NOMO-1 (cell line): ENCODE data around the gene PIK3CA.
"Not testable (repeated sequence)": the region's sequence is repeated elsewhere in the genome, so short reads cannot be mapped to it uniquely, and the experiment has no call there.

Experiments used
- DNase-seq, 2 experiments: peaks; one replicate each; lab custom pipeline; 2025; ENCODE audit not compliant: unreplicated experiment in 2 of 2; lab: John Stamatoyannopoulos, UW

PIK3CA gene

DNA sequence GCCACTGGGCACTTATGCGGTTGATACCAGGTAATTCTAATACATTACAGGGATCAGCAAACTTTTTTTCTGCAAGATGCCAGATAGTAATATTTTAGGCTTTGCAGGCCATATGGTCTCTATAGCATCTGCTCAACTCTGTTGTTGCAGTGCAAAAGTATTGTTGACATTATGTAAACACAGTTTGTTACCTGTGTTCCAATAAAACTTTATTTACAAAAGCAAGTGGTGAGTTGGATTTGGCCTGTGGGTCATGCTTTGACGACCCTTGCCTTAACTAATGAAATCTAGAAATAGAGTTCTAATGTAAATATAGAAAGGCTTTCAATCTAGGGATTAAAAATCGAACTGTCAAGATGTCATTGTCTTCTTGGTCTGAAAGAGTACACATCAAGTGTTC lies 44.4 kb downstream of the PIK3CA start:
- no peak for DNase-seq

DNA sequence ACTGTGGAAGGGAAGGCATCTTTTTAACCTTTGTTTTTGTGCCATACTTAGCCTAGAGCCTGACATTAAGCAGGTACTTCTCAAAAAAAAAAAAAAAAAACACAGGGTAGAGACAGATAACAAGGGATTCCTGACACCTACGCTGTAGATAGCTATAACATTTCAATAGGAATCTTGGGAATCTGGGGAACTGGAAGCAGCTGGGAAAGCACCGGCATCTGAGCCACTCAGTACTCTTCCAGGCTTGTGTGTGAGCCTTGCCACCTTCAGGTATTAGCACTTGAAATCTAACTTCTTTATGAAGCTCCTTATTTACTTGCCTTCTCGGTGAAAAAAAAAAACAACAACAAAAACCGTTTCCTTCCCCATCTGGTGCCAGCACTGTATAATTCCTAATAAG lies 46.8 kb downstream of the PIK3CA start:
- no peak for DNase-seq

DNA sequence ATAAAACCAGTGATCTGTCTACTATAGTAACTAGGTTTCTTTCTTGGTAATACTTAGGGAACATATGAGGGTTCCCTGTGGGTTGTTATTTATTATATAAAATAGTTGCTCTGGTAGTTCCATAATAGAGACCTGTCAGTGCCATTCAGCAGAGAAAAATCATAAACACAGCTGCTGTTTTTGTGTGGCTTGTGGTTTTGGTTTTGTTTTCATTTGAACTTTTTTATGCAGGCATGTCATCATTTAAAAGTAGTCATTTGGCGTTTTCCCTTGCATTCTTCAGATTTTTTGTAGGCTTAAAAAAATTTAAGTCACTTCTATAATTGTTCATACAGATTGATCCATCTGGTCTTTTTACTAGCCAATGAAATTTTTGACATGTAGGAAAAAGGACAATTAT lies 47.9 kb downstream of the PIK3CA start:
- DNase-seq, result no peak

DNA sequence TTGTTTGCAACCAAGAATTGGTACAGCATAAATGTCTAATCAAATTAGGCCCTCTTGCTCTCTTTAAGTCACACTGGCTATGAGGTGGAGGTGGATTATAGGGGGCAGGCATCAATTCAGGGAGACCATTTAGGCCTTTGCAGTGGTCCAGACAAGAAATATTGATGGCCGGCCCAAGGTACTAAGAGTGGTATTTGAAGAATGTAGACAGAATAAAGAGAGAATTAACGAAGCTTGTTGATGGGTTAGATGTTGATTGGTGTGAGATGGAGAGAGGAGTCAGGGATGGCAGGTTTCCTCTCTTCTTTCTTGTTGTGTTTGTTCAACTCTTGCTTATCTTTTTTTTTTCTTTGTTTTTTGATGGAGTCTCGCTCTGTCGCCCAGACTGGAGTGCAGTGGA lies 48.5 kb downstream of the PIK3CA start:
- no peak for DNase-seq

DNA sequence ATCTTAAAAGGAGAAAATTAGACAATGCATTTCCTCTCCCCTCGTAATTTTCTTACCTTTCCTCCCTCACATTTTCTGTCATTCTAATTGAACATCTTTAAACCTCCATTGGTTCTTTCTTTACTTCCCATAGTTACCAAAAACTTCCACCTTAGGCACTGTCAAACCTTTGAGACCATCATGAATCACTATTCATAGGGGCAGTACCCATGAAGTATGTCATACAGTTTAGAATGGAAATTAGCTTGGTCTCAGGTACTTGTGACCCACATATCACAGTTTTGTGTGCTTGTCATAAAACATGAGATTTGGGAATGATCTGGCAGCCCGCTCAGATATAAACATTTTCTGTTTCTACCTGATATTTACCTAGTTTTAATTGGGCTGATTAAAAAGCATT lies 52.6 kb downstream of the PIK3CA start:
- DNase-seq, result no peak

DNA sequence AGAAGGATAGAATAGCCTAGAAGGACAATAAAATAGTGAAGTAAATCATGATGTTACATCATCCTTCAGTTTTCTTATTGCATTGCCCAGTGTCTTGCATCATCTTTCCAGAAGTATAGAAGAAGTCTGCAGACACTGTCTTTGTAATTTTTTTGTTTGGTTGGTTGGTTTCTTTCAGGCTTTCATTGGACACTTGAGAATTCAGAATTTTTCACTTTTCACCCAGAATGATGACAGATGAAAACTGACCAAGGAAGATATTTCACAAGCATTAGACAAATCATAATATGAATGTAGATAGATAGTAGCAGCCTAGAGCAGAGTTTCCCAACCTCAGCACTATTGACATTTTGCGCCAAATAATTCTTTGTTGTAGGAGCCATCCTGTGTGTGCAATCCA lies 67.4 kb downstream of the PIK3CA start:
- peak in 1 of 2 experiments; percentile 22 for DNase-seq

DNA sequence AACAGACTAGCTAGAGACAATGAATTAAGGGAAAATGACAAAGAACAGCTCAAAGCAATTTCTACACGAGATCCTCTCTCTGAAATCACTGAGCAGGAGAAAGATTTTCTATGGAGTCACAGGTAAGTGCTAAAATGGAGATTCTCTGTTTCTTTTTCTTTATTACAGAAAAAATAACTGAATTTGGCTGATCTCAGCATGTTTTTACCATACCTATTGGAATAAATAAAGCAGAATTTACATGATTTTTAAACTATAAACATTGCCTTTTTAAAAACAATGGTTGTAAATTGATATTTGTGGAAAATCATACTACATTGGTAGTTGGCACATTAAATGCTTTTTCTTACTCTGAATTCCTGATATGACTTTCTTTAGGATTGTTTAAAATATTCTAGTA lies 70.1 kb downstream of the PIK3CA start:
- DNase-seq, result not testable (repeated sequence)

DNA sequence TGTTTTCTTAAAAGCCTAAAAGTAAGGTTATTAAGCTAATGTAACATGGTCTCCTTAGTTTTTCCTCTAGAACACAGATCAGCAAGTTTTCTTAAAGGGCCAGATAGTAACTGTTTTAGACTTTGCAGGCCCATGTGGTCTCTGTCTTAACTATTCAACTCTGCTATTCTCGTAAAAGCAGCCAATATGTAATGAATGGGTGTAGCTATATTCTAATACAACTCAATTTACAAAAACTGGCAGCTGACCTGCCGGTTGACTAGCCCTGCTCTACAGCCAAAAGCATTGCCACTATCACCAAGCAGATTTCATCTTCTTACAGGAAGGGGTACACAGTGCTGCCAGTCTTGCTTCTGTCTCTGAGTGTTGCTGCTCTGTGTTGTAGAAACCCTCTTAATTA lies 75.4 kb downstream of the PIK3CA start:
- no peak for DNase-seq

DNA sequence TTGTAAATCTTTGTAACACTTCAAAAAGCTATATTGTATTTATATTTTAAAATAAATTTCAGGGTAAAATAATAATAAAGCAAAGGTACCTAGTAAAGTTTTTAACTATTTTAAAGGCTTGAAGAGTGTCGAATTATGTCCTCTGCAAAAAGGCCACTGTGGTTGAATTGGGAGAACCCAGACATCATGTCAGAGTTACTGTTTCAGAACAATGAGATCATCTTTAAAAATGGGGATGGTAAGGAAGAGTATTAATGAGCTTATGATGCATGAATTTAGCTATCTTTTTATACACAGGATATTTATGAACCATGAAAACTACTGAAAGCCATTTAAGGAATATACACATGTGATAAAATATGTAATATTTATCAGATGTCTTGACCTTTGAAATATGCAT lies 76.4 kb downstream of the PIK3CA start:
- DNase-seq, result no peak

DNA sequence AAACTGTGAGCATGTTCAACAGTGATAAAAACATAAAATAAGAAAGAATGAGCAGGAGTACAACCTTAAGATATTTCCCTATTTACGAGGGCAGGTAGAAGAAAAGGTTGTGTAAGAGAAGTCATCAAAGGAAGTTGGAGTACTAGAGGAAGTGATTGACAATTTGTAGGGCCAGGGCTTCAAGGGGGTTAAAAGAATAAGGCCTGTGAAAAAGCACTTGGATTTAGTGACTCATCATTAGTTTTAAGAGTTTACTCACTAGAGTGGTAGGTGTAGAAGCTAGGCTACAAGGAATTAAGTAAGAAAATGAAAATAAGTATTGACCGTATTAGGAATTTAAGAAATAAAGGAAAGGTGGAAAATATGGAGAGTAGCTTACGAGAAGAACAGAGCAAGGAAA lies 79.2 kb downstream of the PIK3CA start:
- DNase-seq, result peak in 1 of 2 experiments; percentile 7

DNA sequence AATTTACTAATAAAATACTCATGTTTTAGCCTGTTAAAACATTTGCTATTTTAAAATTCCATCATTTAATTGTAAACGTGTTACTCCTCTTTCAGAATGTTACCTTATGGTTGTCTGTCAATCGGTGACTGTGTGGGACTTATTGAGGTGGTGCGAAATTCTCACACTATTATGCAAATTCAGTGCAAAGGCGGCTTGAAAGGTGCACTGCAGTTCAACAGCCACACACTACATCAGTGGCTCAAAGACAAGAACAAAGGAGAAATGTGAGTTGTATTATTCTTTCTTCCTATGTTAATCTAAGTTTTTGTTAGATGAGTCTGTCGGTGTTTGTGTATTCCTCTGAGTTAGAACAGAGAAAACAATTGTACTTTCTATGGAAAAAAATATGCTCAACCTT lies 81.0 kb downstream of the PIK3CA start:
- no peak for DNase-seq

DNA sequence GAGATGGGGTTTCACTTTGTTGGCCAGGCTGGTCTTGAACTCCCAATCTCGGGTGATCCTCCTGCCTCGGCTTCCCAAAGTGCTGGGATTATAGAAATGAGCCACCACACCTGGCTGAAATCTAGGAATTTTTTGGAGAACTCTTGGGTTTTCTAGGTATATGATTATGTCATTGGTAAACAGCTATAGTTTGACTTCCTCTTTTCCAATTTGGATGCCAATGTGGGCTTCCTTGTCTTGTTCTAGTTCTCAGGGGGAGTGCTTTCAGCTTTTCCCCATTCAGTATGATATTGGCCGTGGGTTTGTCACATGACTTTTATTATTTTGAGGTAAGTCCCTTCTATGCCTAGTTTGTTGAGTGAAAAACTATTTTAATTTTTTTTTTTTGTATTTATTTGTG lies 84.9 kb downstream of the PIK3CA start:
- DNase-seq, result no peak

DNA sequence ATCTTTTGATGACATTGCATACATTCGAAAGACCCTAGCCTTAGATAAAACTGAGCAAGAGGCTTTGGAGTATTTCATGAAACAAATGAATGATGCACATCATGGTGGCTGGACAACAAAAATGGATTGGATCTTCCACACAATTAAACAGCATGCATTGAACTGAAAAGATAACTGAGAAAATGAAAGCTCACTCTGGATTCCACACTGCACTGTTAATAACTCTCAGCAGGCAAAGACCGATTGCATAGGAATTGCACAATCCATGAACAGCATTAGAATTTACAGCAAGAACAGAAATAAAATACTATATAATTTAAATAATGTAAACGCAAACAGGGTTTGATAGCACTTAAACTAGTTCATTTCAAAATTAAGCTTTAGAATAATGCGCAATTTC lies 86.0 kb downstream of the PIK3CA start:
- no peak for DNase-seq

DNA sequence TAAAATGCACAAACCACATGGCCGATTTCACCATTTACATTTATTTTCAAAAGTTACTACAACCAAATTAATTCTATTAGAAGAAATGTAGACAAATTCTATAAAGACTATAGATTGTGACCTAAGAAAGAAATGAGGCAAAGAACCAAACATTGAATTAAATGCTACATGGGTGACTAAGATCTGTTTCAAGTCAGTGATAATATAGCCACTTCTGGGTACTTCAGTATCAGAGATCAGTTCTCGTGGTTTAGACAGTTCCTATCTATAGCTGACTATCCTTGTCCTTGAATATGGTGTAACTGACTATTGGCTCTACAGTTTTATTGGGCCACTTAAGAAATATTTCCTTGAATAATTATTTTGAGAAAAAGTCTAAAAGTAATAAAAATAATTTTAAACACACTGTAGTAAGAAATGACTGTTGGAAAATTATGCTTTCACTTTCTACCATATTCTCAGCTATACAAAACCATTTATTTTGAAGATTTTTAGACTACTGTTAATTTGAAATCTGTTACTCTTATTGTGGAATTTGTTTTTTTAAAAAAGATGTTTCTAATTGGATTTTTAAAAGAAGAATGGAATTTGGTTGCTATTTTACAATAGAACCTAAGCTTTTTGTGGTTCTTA lies 88.6 kb downstream of the PIK3CA start:
- DNase-seq, result peak in 1 of 2 experiments; percentile 36

DNA sequence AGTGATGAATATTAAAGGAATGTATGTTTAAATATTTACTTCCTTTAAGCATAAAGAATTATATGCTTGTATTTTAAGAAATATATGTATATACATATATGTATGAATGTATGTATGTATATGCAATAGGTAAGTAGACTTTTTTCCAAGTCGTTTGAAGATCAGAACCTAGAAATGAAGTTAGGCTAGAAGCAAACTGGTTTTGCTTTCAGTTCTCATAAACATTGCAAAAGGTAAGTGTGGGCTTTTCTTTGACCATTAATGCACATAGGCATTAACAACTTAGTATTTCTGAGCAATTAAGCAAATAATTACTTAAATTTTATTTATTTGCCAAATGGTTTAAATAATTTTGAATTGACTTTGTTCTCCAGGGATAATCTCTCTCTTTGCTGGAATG lies 92.1 kb downstream of the PIK3CA start:
- not testable (repeated sequence) for DNase-seq

DNA sequence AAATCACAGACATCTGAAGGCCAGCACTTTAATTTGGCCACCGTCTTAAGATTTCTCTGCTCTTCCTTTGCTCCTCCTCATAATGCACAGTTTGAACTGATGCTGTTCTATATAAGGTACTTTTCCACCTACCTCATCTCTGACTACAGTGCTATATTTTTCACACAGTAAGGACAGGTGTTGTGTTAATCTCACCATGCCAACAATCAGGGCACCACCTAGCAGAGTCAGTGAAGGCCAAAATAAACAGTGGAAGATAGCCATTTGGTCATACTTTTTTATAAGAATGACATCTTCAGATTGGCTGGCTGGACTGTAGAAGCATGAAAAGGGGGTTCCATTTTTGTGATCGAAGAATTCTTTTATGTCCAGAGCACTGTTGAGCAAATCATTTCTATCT lies 94.7 kb downstream of the PIK3CA start:
- DNase-seq, result not testable (repeated sequence)

DNA sequence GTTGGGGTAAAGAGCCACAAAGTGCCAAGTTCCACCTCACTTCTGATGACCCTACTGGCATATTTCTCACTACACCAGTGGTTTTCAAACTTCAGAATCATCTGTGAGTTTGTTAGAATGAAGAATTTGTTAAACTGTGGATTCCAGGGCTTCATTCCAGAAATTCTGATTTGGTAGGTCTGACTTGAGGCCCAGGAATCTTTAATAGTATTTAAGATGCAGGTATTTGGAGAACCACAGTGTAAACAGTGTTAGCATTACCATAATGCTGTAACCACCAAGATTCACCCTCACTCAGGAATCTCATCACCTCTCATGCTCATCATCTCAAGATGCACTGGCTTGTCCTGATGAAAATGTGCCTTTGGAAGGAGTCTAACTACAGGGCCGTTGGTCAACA lies 96.7 kb downstream of the PIK3CA start:
- no peak for DNase-seq

DNA sequence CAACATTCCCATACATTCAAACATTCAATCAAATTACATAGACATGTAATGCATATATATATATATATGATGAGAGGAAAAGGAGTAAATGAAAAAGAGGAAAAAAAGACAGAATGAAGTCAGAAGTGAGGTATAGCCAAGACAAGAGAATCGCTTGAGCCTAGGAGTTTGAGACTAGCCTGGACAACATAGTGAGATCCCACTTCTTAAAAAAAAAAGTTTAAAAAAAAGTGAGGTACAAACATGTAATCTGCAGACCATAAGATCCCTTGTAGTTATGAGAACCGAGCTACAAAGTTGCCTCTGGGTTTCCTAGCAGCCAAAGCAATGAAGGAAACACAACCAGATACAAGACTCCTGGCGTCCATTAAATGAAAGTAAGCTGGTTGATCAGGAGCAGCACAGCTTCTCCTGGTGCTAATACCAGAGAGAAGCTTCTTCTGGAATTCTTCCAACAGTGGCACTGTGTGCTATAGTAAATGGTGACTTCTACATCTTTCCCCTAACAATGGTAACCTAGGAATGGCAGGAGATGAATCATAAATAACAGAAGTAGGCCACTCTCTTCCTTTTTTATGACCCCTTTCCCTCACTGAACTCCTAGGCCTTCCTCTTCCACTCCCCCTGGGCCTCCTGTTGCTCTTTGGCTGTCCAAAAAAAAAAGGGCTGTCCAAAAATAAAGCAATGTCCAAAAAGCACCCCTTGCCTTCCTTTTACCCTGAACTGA lies 99.3 kb downstream of the PIK3CA start:
- DNase-seq, result peak in 1 of 2 experiments; percentile 13

DNA sequence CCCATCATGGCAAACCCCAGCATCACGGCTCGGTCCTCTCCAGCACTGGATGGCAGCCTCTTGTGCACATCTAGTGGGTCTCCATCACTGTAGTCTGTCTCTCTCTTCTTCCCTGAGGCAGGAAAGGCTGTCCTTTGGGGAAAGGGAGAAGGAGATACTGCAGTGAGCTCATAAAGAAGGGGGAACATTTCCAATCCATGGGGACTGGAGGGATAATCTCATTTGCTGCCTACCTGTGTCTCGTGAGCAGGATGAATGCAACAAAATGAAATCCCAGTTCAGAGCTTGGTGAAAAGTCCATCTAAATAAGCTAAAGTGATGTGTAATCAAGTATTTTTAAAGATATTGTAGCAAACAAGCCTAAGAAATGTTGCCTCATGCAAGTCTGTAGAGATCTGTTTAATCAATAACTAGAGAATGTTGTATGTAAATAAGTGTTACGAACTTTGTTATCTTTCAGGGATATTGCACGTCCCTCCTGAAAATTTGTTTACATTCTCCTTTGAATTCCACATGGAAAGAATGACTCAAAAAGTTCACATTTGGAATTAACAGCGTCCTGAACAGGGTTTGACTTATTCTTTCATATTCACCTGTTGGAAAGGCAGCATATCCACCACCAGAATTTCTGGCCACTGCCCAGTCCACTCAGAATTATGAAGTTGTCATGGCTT lies 102.8 kb downstream of the PIK3CA start, which contains the start of gene KCNMB3:
KCNMB3 (minus strand) TSS at position 312 of the 674 bp plus-strand sequence; CDS start at position 188, 124 bp downstream.
- no peak for DNase-seq

DNA sequence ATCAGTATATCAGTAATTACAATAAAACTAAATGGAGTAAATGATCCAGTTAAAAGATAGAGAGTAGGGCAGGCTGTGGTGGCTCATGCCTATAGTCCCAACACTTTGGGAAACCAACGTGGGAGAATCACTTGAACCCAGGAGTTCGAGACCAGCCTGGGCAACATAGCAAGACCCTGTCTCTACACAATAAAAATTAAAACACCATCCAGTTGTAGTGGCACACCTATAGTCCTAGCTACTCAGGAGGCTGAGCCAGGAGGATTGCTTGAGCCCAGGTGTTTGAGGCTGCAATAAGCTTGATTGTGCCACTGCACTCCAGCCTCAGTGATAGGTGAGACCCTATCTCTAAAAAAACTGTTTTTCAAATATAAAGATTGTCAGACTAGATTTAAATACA lies 108.7 kb downstream of the PIK3CA start:
- no peak for DNase-seq

DNA sequence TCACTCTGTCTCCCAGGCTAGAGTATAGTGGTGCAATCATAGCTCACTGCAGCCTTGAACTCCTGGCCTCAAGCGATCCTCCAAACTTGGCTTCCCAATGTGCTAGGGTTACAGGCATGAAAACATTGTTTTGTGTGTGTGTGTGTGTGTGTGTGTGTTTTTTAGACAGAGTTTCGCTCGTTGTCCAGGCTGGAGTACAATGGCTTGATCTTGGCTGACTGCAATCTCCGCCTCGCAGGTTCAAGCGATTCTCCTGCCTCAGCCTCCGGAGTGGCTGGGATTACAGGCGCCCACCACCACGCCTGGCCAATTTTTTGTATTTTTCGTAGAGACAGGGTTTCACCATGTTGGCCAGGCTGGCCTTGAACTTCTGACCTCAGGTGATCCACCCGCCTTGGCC lies 109.6 kb downstream of the PIK3CA start:
- not testable (repeated sequence) for DNase-seq

DNA sequence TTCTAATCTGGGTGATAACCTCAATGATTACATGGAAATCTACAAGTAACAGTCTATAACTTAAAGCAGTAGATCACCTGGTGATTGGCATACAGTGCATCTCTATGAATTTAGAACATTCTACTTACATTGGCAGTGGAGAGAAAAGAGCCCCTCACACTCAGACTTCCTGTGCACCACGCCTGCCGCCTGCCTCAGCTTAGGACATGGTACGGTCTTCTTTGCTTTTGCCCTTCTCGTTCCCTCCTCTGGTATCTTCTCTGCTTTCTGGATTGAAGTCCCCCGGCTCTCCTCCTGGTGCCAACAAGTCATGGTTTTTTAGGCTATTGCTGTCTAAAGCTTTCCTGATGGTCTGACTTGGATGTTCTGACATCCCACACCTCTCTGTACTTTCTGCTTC lies 110.7 kb downstream of the PIK3CA start:
- no peak for DNase-seq
